MM.1S (cell line): Measurements from ENCODE around the gene SLC7A9.

Source experiments
- DNase-seq: peaks from one replicate; pipeline ENCODE4 v3.0.0-alpha.2; 2015
- H2AFZ ChIP-seq: fragments of 300-600 bp; sonication (generic); 2 replicates; pipeline ENCODE4 v1.6.0; 2016; ENCODE audit warnings: antibody characterized with exemption, low read length
- H3F3A ChIP-seq: fragments of 300-600 bp; sonication (generic); 2 replicates; pipeline ENCODE4 v1.6.1; 2016; ENCODE audit warnings: mild to moderate bottlenecking, antibody characterized with exemption, low read length, moderate library complexity, mixed read lengths; ENCODE audit not compliant: insufficient read depth
- H3K27ac ChIP-seq: fragments of 300-600 bp; sonication (generic); 2 replicates; pipeline ENCODE4 v1.5.1; 2016; ENCODE audit warnings: mild to moderate bottlenecking, low read length
- H3K27me3 ChIP-seq: fragments of 300-600 bp; sonication (generic); replicated peaks from 2 replicates; pipeline ENCODE4 v1.6.0; 2016; ENCODE audit warnings: low read length; ENCODE audit not compliant: insufficient read depth
- H3K36me3 ChIP-seq: fragments of 300-600 bp; sonication (generic); replicated peaks from 2 replicates; pipeline ENCODE4 v1.6.1; 2016; ENCODE audit warnings: mild to moderate bottlenecking, low read length, mixed read lengths; ENCODE audit not compliant: insufficient read depth
- H3K4me1 ChIP-seq: fragments of 300-600 bp; sonication (generic); 2 replicates; pipeline ENCODE4 v1.6.1; 2016; ENCODE audit warnings: low read length, mixed read lengths
- H3K4me2 ChIP-seq: fragments of 300-600 bp; sonication (generic); 2 replicates; pipeline ENCODE4 v1.6.0; 2016; ENCODE audit warnings: low read depth, low read length
- H3K4me3 ChIP-seq: fragments of 300-600 bp; sonication (generic); 2 replicates; pipeline ENCODE4 v1.5.1; 2016; ENCODE audit warnings: low read length, mixed read lengths
- H3K79me2 ChIP-seq: fragments of 300-600 bp; sonication (generic); 2 replicates; pipeline ENCODE4 v1.6.1; 2016; ENCODE audit warnings: mixed run types, low read length, mixed read lengths
- H3K9ac ChIP-seq: fragments of 300-600 bp; sonication (generic); 2 replicates; pipeline ENCODE4 v1.6.1; 2016; ENCODE audit warnings: low read length, mixed read lengths
- H3K9me2 ChIP-seq: fragments of 300-600 bp; sonication (generic); replicated peaks from 2 replicates; pipeline ENCODE4 v1.6.1; 2016; ENCODE audit warnings: mild to moderate bottlenecking, low read length, mixed read lengths; ENCODE audit not compliant: insufficient read depth
- H3K9me3 ChIP-seq: fragments of 300-600 bp; sonication (generic); replicated peaks from 2 replicates; pipeline ENCODE4 v1.6.1; 2016; ENCODE audit warnings: mild to moderate bottlenecking, low read length, mixed read lengths; ENCODE audit not compliant: insufficient read depth
- H4K20me1 ChIP-seq: fragments of 300-600 bp; sonication (generic); 2 replicates; pipeline ENCODE4 v1.6.1; 2016; ENCODE audit warnings: mild to moderate bottlenecking, low read length, moderate library complexity, mixed read lengths; ENCODE audit not compliant: insufficient read depth
- EZH2 ChIP-seq: fragments of 300-600 bp; sonication (generic); optimal IDR thresholded peaks from 2 replicates; pipeline ENCODE3; 2017; ENCODE audit warnings: low read depth, mild to moderate bottlenecking, antibody characterized with exemption, low read length, mixed read lengths
- EZH2phosphoT487 ChIP-seq: fragments of 300-600 bp; sonication (generic); IDR thresholded peaks from 2 replicates; pipeline ENCODE4 v1.6.1; 2018; ENCODE audit warnings: antibody characterized with exemption, low read length
- TF ChIP-seq, protein P1 (sequence below): fragments of 300-600 bp; sonication (generic); IDR thresholded peaks from 2 replicates; pipeline ENCODE4 v1.5.1; 2016; ENCODE audit warnings: antibody characterized with exemption, low read length, mixed read lengths

SLC7A9 gene

DNA sequence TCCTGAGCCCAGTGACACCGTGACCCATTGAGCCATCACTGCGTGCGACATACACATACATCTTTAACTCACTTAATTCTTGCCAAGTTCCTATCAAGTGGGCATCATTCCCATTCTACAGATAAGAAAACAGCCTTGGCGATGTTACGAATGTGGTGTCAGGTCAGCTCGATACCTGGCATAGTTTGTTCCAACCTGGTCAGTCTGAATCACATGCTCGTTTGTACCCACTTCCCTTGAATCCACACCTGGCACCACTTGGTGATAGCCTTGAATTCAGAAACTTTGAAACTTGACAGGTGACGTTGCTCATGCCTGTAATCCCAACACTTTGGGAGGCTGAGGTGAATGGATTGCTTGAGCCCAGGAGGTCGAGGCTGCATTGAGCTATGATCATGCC lies 59.1 kb downstream of the SLC7A9 start:
- H3K4me3 ChIP-seq: no peak overlapping the region
- H3K27ac ChIP-seq: no peak overlapping the region
- no peaks in the 10 kb centered on the region for H3K36me3 ChIP-seq
- no peaks in the 10 kb centered on the region for H3K9me2 ChIP-seq
- no peak for DNase-seq
- 0 out of 2 replicates have a peak, but pooled peaks cover 7% of the 10 kb centered on the region for H3K4me1 ChIP-seq
- no peak overlapping the region for H3K9ac ChIP-seq
- no peaks in the 10 kb centered on the region for H3K79me2 ChIP-seq
- TF ChIP-seq EZH2phosphoT487: no peak
- TF ChIP-seq, protein P1, sequence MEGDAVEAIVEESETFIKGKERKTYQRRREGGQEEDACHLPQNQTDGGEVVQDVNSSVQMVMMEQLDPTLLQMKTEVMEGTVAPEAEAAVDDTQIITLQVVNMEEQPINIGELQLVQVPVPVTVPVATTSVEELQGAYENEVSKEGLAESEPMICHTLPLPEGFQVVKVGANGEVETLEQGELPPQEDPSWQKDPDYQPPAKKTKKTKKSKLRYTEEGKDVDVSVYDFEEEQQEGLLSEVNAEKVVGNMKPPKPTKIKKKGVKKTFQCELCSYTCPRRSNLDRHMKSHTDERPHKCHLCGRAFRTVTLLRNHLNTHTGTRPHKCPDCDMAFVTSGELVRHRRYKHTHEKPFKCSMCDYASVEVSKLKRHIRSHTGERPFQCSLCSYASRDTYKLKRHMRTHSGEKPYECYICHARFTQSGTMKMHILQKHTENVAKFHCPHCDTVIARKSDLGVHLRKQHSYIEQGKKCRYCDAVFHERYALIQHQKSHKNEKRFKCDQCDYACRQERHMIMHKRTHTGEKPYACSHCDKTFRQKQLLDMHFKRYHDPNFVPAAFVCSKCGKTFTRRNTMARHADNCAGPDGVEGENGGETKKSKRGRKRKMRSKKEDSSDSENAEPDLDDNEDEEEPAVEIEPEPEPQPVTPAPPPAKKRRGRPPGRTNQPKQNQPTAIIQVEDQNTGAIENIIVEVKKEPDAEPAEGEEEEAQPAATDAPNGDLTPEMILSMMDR: no peak
- TF ChIP-seq EZH2: no peak
- H3K4me2 ChIP-seq: no peak overlapping the region
- H2AFZ ChIP-seq: no peak overlapping the region
- no peaks in the 10 kb centered on the region for H4K20me1 ChIP-seq
- H3K27me3 ChIP-seq: no peaks in the 10 kb centered on the region
- no peaks in the 10 kb centered on the region for H3F3A ChIP-seq
- no peaks in the 10 kb centered on the region for H3K9me3 ChIP-seq

DNA sequence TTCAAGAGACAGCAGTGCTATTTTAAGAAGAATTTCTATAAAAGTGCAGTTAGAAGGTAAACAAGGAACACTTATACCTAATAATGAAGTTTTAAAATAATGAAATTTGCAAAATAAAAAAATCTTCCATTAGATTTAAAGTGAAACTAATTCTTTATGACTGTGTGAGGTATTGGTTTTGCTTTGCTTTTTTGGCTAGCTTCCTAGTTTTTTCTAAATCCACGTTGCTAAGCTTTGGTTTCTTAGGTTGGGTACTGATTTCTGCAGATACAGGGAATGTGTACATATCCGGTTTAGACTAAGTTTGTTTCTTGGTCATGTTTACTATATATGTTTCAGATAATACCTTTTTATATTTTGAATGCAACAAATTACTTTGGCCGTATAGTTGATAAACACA lies 59.8 kb downstream of the SLC7A9 start:
- Histone ChIP-seq H3K4me2 (peak overlapping the region; percentile 11; the same call in 1 of the 2 replicates), H3K4me3 (no peak overlapping the region), H3K9me3 (no peaks in the 10 kb centered on the region), H3K9me2 (no peaks in the 10 kb centered on the region), H3K36me3 (no peaks in the 10 kb centered on the region), H3F3A (no peaks in the 10 kb centered on the region), H3K27ac (no peak overlapping the region), H3K79me2 (no peaks in the 10 kb centered on the region), H3K4me1 (0 out of 2 replicates have a peak, but pooled peaks cover 7% of the 10 kb centered on the region), H4K20me1 (no peaks in the 10 kb centered on the region), H3K9ac (no peak overlapping the region), H2AFZ (0 out of 2 replicates have a peak overlapping the region, but pooled peaks have one; percentile 2), H3K27me3 (no peaks in the 10 kb centered on the region)
- peak; percentile 15 for DNase-seq
- TF ChIP-seq EZH2phosphoT487 (no peak), EZH2 (no peak)
- TF ChIP-seq, protein P1: no peak

DNA sequence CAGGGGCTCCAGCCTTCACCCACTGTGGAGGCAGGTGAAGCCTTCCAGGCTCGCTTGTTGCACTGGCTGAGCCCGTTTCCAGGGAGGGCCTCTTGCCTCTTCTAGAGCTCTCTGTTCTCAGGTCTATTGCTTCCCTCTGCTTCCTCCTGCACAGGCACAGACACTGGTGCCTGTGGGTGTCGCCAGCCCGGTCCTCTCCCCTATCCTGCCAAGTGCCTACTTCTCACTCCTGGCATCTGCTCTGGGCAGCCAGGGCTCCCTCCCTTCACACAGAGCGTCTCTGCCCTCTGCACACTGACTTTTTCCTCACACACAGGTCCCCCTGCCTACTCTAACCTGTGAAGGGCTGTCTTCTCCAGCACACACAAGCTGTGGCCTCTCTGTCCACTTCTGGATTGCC lies 60.3 kb downstream of the SLC7A9 start:
- Histone ChIP-seq H3K79me2 (no peaks in the 10 kb centered on the region), H3K4me3 (no peak overlapping the region), H3K9me3 (no peaks in the 10 kb centered on the region), H3K9ac (no peak overlapping the region), H4K20me1 (no peaks in the 10 kb centered on the region), H3K36me3 (no peaks in the 10 kb centered on the region), H3K4me2 (peak overlapping the region; percentile 11; the same call in 1 of the 2 replicates), H3K9me2 (no peaks in the 10 kb centered on the region), H3K27ac (no peak overlapping the region), H3F3A (no peaks in the 10 kb centered on the region), H2AFZ (0 out of 2 replicates have a peak overlapping the region, but pooled peaks have one; percentile 2), H3K4me1 (0 out of 2 replicates have a peak, but pooled peaks cover 7% of the 10 kb centered on the region), H3K27me3 (no peaks in the 10 kb centered on the region)
- DNase-seq: no peak
- TF ChIP-seq, protein P1: no peak
- TF ChIP-seq EZH2phosphoT487 (no peak), EZH2 (no peak)
